NCI-H2196 treated with DMSO at 0.1 percent for 48 hours (cell line): ENCODE measurements around the gene CLEC9A.

Experiments used
- DNase-seq: peaks from one replicate; lab custom pipeline; 2025; ENCODE audit not compliant: unreplicated experiment; lab: John Stamatoyannopoulos, UW

Gene CLEC9A

DNA sequence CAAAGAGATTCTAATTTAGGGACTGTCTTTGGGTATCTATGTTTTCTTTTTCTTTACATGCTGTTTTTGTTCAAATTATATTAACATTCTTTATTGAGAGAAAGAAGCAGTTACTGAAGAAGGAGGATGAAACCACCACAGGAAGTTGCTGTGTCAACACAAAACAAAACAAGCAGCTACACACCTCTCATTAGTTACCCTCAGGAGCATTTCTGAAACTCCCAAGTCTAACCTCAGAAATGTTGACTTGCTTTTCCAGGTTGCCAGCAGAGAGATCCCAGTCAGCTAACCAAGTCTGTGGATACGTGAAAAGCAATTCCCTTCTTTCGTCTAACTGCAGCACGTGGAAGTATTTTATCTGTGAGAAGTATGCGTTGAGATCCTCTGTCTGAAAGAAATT, 34.8 kb downstream of the CLEC9A start:
- DNase-seq = no peak

DNA sequence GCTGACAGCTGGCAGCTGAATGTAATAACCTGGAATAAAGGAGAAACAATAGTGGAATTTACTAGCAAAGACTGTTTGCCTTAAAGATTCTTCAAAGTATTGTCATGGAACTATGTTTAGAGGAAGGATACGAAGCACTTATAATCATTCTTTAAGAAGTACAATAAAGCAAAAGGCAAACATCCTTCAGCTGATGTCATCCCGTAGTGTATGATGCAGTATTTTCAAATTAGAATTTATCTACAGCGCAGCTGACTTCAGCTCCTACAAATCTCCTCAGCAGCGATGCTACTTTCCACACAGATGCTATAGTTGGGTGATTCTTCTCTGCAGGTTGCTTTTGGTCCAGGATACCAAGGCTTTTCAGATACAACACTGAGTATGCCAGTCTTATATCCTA, 36.8 kb downstream of the CLEC9A start:
- DNase-seq = no peak

DNA sequence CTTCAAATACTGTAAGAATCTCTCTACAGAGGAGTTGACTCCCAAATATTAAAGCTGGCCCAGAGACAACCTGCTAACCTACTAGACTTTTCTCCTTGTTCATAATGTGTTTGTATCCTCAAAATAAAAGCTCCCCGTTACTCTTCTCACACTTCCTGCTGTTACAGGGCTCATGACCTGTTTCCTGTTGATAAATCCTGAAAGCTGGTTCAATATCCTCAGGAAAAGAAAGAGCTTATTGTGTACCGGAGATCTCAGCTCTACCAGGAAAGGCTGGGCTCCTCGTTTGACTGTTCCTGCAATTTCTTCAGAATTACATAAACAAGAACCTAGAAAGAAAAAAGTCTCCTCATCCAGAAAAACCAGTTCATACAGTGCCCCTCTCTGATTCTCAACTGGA, 37.5 kb downstream of the CLEC9A start:
- DNase-seq = no peak

DNA sequence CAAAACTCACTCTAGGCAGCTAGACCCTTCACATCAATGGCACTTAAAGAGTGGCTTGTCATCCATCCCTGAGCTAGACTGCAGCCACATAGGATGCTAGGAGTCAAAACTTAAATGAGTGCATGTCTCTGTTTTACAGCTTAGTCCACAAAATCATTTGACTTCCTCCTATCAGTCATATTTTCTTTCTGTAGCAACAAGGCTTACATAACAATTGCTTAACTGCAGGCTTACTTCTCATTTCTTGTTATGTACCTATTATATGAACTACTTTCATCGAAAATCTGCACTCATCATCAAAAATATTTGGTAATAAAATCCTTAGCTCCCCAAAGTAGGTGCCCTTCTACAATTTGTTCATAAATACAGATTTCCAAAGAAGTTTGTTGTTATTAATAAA, 38.2 kb downstream of the CLEC9A start:
- no peak for DNase-seq

DNA sequence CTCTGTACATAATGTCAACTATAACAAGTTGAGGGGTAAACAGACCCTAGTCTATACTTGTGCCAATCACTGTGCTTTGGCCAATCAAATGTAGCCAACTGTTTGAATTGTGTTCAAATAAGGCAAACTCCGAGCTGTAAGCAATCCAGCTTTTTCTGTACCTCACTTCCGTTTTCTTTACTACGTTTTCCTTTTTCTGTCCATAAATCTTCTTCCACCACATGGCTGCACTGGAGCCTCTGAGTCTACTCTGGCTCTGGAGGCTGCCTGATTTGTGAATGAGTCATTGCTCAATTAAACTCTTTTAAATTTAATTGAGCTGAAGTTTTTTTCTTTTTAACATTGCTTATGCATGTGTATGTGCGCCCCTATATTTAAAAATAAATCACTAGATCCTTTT, 38.6 kb downstream of the CLEC9A start:
- no peak for DNase-seq

DNA sequence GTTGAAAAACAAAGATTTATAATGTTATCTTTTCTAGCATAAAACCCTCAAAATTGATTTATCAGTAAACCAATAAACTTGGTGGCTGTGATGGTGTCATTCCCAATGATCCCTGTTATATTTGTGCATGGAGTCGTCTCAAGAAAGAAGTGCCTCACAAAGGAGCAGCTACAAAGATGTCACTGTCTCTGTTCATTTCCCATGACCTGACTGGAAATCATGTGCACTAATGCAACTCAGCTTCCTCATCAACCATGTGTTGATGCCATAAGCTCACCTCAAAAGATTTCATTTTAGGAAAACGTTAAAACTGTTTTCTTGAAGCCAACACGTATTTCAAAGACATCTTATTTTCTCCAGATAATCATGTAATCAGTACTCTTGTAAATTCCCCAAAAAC, 39.5 kb downstream of the CLEC9A start:
- no peak for DNase-seq

DNA sequence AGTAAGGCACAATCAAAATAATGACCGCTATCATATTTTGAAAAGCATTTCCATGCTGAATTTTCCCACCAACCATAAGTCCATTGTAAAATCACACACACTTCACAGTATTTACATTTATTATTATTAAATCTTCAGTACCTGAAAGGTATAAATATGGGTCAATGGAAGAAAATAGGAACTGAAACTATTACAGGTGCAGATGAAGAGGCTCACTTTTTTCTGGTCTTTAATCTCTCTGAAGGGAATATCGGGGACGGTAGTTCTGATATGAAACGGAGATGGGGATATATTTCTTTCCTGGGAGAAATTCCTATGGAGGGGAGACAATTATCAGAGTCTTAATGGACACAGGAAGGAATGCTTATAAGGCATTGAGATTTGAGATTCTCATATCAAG, 39.9 kb downstream of the CLEC9A start:
- DNase-seq = no peak

DNA sequence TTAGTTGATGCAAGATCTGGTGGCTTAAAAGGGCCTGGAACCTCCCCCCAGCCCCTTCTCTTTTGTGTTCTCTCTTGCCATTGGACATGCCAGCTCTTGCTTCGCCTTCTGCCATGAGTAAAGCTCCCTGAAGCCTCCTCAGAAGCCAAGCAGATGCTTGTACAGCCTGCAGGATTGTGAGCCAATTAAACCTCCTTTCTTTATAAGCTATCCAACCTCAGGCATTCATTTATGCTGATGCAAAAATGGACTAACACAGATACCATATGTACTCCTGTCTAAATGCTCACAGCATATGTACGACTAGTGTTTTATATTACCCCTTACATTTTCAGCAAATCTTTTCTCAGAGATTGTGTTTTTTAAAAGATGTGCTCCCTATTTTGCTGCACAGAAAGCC, 41.6 kb downstream of the CLEC9A start:
- no peak for DNase-seq

DNA sequence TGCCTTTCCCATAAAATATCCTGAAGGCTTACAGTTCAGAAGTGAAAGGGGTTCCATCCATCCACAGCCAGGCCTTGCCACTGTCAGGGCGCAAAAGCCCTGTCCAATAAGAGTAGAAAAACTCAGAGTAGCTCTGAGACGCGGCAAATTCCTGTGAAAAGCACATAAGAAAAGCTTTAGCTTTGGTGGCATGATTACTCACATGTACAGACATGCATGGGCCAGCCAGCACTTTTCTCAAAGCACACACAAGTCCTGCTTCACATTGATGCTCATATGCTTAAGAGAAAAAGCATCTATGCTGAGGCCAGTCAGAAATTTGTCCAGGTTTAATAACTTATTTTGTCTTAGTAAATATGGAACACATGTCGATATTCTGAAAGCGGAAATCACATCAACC, 42.8 kb downstream of the CLEC9A start:
- DNase-seq = no peak

DNA sequence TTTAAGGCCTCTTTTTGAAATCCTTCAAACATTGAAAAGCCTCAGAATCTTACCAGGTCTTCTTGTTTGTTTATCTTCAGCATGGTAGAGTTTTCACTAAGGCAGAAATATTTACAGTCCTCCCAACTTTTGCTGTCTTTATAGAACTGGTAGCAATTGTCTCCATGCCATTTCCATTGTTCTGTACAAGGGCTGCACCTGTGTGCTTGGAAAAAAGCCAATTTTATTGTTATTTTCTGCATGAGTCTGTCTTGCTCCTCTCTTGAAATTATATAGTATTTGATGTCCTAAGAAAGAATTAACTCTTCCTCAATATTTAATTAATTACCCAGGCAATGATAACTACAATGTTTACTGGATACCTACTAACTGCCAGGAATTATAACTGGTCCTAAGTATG, 45.0 kb downstream of the CLEC9A start:
- no peak for DNase-seq

DNA sequence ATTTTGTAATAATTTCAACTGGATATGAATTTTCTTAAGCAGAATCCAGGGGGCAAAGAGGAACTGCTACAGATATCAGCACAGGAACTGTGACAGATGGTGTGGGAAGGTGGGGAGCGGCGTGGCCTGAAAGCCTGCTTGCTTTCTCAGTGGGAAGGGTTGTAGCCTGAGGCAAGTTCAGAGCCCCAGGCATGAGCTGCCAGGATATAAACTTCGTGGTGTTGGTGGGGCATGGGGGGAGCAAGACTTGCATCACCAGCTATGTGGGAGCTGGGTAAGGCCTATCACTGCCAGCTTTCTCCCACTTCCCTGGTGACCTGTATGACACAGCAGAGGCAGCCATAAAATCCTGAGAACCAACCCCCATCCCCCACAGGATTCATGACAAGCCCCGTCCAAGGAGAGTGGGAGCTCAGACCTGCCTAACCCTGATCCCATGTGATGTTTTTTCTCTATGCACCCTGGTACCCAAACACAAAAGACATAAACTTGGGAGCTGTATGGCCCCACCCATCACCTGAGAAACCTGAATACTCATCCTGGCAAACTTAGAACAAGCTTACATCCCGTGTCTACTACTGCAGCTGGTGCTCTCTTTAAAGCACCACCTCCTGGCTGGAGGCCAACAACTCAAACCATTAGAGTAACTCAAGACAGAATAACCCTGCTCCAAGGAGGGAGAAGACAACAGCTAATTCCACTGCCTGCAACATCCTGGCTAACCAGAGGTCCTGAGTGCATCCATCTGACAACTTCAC, 51.8 kb downstream of the CLEC9A start:
- no peak for DNase-seq

DNA sequence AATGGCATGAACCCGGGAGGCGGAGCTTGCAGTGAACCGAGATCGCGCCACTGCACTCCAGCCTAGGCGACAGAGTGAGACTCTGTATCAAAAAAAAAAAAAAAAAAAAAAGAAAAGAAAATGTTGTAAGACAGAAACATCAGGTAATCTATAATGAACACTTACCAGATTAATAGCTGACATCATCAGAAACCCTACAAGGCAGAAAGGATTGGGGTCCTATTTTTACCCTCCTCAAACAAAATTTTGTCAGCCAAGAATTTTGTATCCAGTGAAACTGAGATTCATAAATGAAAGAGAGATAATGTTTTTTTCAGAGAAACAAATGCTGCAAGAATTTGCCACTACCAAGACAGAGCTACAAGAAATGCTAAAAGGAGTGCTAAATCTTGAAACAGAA, 54.3 kb downstream of the CLEC9A start:
- no peak for DNase-seq

DNA sequence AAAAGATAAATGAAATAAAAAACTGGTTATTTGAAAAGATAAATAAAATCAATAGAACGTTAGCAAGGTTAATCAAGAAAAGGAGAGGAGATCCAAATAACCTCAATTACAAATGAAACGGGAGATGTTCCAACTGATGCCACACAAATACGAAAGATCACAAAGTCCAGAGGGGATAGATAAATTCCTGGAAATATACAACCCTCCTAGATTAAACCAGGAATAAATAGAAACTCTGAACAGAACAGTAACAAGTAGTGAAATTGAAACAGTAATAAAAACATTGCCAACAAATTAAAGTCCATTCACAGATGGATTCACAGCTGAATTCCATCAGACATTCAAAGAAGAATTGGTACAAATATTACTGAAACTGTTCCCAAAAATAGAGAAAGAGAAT, 55.9 kb downstream of the CLEC9A start:
- no peak for DNase-seq

DNA sequence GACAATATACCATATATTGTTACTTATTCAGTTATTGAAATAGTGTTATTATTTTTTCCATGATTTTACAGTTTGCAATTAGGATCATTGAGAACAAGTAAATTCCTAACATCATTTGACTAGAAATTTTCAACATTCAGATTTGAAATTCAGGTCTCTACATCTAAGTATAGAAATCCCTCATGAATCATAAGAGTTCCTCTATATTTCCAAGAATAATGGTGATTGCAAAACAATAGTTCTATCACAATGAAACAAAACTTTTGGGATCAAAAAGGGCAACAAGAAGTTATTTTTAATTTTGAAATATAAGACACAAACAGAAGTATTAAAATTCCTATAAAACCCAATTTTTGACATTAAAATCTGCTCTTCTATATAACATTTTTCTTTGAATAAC, 57.5 kb downstream of the CLEC9A start:
- DNase-seq = no peak

DNA sequence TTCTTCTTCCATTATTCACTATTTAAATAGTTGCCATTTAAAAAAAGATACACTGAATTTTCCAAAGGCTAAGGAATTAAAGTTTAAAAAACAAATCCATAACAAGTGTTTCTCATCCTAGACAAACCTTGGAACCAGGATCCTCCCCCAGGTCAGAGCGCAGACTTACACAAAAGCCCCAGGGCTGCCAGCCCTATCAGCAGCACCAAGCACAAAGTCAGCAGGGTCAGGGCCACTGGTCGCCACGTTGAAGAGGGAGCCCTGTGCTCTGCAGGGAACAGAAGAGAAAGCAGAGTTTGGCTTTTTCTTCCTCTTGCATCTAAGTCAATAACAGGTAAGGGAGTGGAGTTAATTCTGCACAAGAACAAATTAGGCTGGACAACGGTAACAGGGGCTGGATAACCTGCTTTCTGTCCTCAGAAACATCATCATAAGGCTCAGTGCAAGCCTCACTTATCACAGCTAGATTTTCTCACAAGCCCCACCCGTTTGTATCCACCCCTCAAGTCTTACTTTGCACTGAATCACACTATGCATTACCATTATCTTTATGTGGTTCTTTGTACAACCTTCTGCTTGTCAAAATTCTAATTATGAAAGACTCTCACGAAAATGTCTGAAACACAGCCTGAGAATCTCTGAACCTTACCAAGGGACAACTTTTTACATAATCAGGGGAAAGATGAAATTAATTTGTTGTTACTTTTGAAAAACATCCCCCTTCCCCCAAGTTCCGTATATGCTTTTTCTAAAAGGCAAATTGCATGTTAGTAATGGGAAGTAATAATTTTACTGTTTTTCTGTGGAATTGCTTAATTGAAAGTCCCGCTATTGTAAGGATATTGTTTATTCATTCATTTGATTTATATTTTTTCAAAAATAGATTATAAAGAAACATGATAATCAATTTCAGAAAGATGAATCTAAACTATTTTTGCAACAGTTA, 58.7 kb downstream of the CLEC9A start:
- no peak for DNase-seq

DNA sequence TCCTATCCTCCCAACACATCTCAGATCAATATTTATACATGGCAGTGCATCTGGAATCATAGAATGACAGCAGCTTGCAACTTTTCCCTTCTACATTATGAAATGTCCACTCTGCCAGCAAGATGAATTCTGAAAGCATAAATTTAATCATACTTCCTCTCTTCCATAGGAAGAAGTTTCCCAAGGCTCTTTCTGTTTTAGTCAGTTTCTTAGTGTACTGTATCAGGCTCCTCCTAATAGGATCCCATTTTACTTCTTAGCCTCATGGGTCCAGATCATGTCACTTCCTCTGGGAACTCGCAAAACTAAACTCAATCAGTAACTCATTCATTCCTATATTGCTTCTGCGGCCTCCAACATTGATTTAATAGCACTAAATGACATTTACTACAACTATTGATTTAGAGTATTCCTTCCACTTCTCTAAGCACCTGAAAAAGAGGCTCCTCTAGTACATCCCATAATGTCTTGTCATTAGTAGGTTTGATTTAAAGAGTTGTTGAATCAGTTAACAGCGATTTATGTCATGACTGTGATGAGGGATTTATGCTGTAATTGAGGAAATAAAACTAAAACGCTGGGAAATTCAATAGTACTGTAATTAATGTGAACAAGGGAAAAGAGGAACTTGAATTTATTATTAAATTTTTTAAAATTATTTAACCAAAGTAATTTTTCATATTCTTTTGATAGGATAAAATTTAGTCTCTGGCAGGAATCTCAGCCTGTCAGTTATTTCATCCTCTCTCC, 64.3 kb downstream of the CLEC9A start:
- DNase-seq = no peak

DNA sequence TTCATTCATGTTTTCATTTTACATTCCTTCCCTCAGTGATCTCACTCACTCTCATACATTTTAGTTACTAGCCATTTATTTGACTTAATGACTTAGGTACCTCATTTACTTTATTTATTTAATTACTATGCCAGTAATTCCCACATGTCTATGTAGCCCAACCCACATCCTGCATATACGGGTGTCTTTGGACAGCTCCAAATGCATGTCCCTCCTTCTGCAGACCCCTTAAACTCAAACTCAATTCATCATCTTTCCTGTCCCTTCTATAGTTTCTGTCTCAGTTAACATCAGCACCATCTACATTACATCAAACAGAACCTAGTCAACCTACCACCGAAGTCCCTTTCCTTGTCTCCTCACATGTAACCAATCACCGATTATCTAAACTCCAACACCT, 65.5 kb downstream of the CLEC9A start:
- no peak for DNase-seq

DNA sequence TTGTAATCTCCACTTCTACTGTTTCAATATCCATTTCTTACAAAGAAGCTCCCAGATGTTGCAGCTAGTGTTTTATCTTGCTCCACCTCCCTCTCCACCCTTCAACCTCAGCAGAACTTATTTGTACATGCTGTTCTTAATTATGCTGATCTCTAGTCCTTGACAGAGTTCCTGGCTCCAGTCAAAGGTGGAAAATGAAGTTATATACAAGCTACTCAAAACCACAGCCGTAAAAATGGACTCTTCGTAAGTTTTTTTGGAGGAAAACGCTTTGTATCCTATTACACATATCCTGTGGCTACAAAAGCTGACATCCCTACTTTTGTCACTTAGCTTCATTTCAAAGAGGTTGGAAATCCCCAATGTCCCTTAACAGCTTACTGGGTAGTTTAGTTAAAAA, 67.0 kb downstream of the CLEC9A start:
- DNase-seq = no peak

DNA sequence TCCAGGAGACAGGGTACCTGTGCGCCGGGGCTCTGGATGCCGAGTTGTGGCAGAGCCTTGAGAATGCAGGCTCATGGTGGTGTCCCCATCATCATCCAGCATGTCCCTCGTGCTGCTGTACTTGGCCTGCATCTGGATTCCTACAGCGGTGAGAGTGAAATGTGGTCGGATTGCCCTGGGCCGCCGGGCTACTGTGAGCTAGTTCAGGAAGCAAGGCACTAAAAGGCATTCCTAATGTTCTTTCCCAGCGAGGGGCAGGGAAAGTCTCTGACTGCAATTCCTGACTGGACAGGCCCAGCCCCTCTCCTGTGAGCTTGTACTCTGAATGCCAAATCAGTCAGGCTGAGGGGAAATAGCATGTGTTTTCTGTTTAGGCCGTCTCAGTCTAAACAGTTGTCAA, 68.3 kb downstream of the CLEC9A start, which contains the start of gene CLEC1A:
TSS of gene CLEC1A (minus strand) at position 195 of the 400 bp plus-strand sequence. CDS start at position 132, 63 bp downstream.
- no peak for DNase-seq

DNA sequence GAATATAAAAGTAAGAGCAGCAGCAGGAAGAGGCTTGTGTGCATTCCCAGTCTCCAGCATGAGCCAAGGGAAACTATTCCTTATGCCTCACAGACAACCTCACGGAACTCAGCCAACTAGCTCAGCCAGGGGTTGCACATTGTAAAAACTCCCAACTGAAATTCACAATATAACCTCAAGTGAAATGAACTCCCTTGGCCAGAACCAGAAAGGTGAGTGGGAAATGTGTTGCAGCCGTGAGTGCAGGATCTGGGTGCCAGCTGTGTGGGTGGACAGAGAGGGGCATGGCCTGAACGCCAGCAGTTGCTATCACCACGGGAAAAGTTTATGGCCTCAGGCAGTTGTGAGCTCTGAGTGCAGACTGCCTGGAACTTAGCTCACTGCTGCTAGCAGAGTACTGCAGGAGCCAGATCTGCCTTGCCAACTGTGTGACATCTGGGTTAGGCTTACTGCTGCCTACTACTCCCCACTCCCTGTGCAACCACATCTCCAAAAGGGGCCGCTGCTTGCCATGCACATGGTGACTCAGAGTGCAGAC, 70.6 kb downstream of the CLEC9A start:
- no peak for DNase-seq

DNA sequence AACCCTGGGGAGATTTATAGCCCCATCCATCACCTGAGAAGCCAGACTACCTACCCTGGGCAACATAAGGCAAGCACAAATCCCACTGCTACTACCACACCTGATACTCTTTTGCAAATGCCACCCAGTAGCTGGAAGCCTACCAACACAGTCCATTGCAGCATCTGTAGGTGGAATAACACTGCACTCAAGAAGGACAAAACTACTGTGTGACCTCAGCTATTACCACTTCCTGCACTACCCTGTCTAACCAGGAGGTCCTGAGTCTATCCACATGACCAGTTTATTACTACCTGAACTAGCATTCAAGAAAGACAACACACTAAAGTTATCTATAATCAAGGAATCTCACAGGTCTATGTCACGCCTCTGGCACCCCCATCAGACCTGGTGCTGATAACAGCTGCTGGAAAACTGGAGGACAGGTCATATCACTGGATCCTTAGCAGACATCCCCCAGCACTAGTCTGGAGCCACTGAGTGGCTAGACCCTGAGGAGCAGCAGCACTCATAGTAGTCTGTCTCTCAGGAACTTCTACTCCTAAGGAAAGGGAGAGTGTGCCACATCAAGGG, 71.3 kb downstream of the CLEC9A start:
- DNase-seq = no peak
